Measurements from ENCODE around the gene ZIC2. TPM values are rescaled to one million over a fixed set of nuclear protein-coding genes. Genes with fewer than 3 reads are reported as not detected.

The ZIC2 gene
- total and polyA plus RNA-seq, 2 of the 8 experiments (the other 6 are each of a cell fraction or from before 2014, with no cell fraction given), result 53.2 to 372 TPM

DNA sequence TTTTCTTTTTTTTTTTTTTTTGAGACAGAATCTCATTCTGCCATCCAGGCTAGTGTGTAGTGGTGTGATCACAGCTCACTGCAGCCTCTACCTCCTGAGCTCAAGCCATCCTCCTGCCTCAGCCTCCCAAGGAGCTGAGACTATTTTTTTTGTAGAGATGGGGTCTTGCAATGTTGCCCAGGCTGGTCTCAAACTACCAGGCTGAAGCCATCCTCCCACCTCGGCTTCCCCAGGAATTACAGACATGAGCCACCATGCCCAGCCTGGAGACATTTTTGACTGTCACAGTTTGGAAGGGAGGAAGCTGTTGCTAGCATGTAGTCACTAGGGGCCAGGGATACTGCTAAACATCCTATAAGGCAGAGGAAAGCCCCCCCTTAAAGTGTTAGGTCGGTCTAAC lies 33.9 kb upstream of the ZIC2 start:
- H3K18ac ChIP-seq (ENCODE audit: extremely low read depth, low read length), result no peak overlapping the region
- no peak overlapping the region for H3K9ac ChIP-seq (replicated peaks in 1 of 4; ENCODE audit: extremely low read depth in 1 of 4, low read depth in 3 of 4, low read length in 3 of 4)
- no peak overlapping the region for H2AFZ ChIP-seq (ENCODE audit: low read length)
- H3K56ac ChIP-seq (replicated peaks; ENCODE audit: insufficient read length, low read depth, low read length), result no peak overlapping the region
- no peak for FAIRE-seq
- no peaks in the 10 kb centered on the region for H3K27me3 ChIP-seq (replicated peaks in 1 of 4; ENCODE audit: control insufficient read depth in 3 of 4, extremely low read depth in 1 of 4, insufficient read depth in 3 of 4, low read length in 3 of 4)
- H3K79me2 ChIP-seq (ENCODE audit: control insufficient read depth in 1 of 2, insufficient read depth in 2 of 2, low read length in 2 of 2), result no peaks in the 10 kb centered on the region
- no peaks in the 10 kb centered on the region for H3K36me3 ChIP-seq (ENCODE audit: control insufficient read depth in 2 of 4, insufficient read depth in 4 of 4, low read length in 3 of 4)
- no peaks in the 10 kb centered on the region for H3K9me3 ChIP-seq (ENCODE audit: insufficient read depth in 2 of 2, low read depth in 1 of 2, low read length in 1 of 2)
- DNase-seq (ENCODE audit: low read depth in 1 of 2, low spot score in 2 of 2), result no peak
- H2AK5ac ChIP-seq (ENCODE audit: low read depth, low read length), result no peak overlapping the region
- ChIA-PET POLR2A (ENCODE audit: partially characterized antibody) (interaction anchor here (1.8 kb wide), 1 partner anchor 10 kb away, joined by 6 read pairs; no protein-coding TSS in a partner anchor), CTCF (ENCODE audit: partially characterized antibody) (interaction anchor here (2.1 to 2.8 kb wide), 2 partner anchors 48 to 291 kb away, joined by 6 to 7 read pairs; no protein-coding TSS in a partner anchor)
- peaks cover 1 to 3% (median 2%) of the 10 kb centered on the region in 4 experiments; a peak in 3 of 7 replicates for H3K4me1 ChIP-seq (replicated peaks in 1 of 4; ENCODE audit: control insufficient read depth in 3 of 4, insufficient read depth in 4 of 4, low read length in 3 of 4)
- H4K20me1 ChIP-seq (replicated peaks in 1 of 2; ENCODE audit: control insufficient read depth in 1 of 2, insufficient read depth in 2 of 2, low read length in 2 of 2), result no peaks in the 10 kb centered on the region
- 100% methylated on average over 2 of the region's 2 CpGs; no CpG with 5 or more reads in 1 of the 2 experiments for WGBS, 2 experiments (ENCODE audit: extremely low coverage in 1 of 2, insufficient coverage in 1 of 2, insufficient read length in 1 of 2, insufficient replicate concordance in 2 of 2, low coverage in 1 of 2, low lambda C conversion rate in 2 of 2, missing lambda C conversion rate in 1 of 2)
- no peak overlapping the region for H2BK5ac ChIP-seq (ENCODE audit: low read depth, low read length)
- H3K27ac ChIP-seq (ENCODE audit: low read depth, low read length), result no peak overlapping the region
- H3K4me2 ChIP-seq (ENCODE audit: insufficient read depth in 1 of 2, low read depth in 2 of 2, low read length in 2 of 2), result no peak overlapping the region
- no peak overlapping the region for H4K91ac ChIP-seq (replicated peaks; ENCODE audit: insufficient read length, low read length)
- no peak overlapping the region for H3K23ac ChIP-seq (ENCODE audit: insufficient read length)
- H4K8ac ChIP-seq (ENCODE audit: extremely low read depth, insufficient read depth, low read length), result no peak overlapping the region
- no peak overlapping the region for H3K4me3 ChIP-seq (ENCODE audit: extremely low read depth in 1 of 4, insufficient read depth in 2 of 4, low read depth in 3 of 4, low read length in 4 of 4)
- H4K5ac ChIP-seq (ENCODE audit: insufficient read length, low read depth, low read length), result no peak overlapping the region
- no peak overlapping the region for H2BK12ac ChIP-seq (ENCODE audit: low read depth, low read length)
- H2BK20ac ChIP-seq (ENCODE audit: low read length), result no peak overlapping the region
- H2BK15ac ChIP-seq (ENCODE audit: low read length), result no peak overlapping the region
- H3K23me2 ChIP-seq (ENCODE audit: low read depth, low read length), result no peaks in the 10 kb centered on the region
- H3K4ac ChIP-seq (replicated peaks; ENCODE audit: insufficient read length, low read depth, low read length), result no peak overlapping the region
- H3K79me1 ChIP-seq (ENCODE audit: low read depth, low read length), result no peaks in the 10 kb centered on the region
- no peak overlapping the region for H2BK120ac ChIP-seq (replicated peaks; ENCODE audit: low read depth, low read length)
- H3K14ac ChIP-seq (ENCODE audit: insufficient read length), result no peak overlapping the region
